ENCODE measurements around the gene MSI1.

The MSI1 gene

DNA sequence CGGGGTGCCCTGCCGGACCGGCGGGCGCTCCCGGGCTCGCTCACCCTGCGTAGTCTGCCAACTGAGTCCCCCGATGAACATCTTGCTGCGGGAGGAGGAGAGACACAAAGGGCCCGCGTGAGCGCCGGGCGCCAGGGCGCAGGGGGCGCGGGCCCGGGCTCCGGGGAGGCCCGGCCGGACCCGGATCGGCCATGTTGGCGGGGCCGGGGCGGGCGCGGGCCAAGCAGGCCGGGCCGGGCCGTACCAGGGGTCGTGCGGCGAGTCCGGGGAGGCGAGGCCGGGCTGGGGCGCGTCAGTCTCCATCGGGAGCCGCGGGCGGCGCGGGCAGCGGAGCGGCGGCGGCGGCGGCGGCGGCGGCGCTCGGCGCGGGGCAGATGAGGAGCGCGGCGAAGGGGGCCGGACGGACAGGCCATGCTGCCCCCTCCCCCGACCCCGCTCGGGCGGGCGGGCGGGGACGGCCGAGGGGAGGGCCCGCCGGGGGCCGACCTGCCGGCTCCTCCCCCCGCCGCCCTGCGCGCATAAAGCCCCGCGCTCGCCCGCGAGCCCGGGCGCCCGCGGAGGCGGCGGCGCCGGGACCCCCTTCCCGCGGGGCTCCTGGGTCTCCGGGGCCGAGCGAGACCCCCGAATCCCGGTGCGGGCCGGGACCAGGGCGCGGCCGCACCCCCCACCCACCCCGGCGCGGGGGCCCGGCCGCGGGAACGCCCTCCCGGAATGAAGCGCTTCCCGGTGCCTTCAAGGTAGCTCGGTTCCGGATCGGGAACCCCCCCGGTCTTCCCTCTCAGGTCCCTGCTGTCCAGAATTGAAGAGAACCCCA, at the start of gene MSI1:
Gene MSI1 (minus strand): TSS at position 376 of the 814 bp plus-strand sequence. CDS start 73 bp downstream, at position 303.
- DNase-seq: no peak

DNA sequence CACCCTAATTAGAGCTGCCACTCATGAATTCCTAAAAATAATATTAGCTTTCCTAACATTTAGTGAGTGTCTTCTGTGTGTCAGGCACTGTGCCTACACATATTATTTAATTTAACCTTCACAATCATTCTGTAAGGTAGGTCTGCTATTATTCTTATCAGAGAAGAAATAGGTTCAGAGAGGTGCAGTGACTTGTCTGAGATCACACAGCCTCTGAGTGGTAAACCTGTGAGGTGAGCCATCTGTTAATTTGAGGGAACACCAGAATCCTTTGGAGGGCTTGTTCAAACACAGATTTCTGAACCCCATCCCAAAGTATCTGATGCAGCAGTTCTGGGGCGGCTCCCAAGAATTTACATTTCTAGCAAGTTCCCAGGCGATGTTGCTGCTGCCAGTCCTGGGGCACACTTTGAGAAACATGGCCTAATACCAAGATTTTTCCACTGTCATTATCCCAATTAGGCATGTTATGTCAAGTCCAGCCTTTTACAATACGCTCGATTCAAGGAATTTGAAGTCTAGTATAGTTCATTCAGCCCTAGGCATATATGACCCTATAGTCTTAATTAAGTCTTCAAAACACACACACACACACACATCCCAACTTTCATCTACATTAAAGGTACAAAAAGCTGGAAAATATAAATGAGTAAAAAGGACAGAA, 49.1 kb upstream of the MSI1 start:
- no peak for DNase-seq

DNA sequence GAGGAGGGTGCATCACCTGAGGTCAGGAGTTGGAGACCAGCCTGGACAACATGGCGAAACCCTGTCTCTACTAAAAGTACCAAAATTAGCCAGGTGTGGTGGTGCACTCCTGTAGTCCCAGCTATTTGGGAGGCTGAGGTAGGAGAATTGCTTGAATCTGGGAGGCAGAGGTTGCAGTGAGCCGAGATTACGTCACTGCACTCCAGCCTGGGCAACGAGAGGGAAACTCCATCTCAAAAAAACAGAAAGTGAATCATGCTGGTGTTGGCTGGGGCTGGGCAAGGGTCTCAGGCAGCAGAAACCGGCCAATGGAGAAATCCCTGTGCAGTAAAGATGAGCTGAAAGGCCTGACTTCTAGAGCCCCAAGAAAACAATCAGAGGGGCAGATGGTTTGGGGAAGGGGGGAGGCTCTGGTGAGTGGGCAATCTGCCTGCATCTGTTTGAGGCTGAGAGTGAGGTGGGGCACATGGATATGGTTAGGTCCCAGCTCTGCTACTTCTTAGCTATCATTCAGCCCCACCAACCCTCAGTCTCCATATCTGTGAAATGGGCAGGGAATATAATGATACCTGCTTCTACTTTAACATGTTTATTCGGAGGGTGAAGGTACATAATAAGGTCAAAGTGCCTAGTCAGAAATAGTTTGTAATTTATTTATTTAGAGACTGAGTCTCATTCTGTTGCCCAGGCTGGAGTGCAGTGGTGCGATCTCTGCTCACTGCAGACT, 47.7 kb upstream of the MSI1 start:
- DNase-seq: no peak

DNA sequence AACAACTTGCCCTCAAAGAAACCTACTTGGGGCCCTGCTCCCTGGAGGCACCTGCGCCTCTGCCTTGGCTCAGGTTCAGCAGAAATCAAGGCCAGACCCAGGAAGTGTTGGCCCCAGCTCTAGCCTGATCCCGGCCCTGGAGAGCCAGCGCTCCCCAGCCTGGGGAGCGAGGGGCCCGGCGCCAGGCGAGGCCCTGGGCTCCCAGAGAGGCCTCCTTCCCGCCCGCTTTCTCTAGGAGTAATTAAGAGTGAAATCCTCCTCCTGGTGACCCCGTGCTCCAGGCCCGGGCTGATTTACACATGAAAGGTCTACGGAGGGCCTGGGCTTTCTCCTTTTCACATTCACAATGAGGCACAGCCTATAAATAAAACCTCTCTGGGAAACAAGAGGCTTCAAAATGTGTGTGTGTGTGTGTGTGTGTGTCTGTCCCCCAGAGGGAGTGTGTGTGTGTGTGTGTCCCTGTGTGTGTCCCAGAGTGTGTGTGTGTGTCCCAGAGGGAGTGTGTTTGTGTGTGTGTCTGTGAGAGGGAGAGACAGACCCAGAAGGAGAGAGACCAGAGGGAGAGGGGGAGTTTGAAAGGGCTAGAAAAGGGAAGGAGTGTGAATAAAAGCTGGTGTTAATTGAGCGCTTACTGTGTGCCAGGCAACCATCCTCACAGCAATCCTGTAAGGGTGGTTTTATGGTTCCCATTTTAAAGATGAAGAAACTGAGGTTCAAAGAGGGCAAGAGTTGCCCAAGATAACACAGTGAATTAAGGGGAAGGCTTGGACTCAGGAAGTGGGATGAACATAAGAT, 45.1 kb upstream of the MSI1 start:
- DNase-seq: no peak

DNA sequence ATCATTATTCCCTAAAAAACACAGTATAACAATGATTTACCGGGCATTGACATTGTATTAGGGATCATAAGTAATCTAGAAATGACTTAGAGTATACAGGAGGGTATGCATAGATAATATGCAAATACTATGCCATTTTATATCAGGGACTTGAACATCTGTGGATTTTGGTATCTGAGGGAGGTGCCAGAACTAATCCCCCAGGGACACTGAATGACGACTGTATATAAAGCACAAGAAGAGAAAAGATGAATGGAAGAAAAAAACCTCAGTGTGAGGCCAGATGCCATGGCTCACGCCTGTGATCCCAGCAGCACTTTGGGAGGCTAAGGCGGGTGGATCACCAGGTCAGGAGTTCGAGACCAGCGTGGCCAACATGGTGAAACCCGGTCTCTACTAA, 43.5 kb upstream of the MSI1 start:
- no peak for DNase-seq

DNA sequence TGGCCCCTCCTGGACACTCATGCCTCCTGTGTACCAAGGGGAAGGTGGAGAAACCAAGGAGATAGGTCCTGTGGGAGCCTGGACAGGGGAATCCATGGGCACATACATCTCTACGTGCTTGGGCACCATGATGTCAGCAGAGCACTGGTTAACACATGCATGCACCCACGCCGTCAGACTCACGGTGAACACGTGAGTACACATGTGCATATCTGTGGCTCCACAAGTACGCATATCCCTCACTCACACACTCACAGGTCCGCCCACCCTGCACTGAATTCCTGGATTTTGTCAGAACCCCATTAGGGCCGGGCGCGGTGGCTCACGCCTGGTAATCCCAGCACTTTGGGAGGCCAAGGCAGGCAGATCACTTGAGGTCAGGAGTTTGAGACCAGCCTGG, 39.8 kb upstream of the MSI1 start:
- DNase-seq: no peak

DNA sequence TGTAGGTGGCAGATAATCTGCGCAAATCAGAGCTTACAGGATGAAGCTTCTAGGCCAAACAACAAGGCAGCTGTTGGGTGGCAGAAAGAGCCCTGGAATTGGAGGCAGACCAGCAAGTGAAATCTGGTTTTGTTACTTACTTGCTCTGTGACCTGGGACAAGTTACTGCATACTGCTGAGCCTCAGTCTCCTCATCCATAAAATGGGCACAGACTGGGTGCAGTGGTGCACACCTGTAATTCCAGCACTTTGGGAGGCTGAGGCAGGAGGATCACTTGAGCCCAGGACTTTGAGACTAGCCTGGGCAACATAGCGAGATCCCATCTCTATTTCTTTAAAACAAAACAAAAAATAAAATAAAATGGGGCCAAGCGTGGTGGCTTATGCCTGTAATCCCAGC, 37.6 kb upstream of the MSI1 start:
- no peak for DNase-seq

DNA sequence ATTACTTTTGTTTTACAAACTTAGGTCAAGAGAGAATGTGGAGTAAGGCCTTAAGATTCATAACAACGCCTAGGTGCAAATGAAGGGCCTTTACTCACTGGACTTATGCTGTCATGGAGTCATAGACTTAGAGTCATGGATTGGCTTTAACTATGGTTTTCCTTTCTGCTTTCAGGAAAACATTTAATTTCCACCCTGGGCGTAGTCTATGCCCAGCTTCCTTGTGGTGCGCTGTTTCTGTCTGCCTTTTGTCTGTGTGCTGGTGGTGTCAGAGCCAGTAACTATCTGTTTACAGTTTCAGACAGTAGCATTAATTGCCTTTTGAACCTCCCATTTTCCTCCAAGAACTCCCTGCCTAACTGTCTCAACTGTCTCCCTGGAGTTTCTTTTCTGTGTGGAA, 37.1 kb upstream of the MSI1 start:
- no peak for DNase-seq

DNA sequence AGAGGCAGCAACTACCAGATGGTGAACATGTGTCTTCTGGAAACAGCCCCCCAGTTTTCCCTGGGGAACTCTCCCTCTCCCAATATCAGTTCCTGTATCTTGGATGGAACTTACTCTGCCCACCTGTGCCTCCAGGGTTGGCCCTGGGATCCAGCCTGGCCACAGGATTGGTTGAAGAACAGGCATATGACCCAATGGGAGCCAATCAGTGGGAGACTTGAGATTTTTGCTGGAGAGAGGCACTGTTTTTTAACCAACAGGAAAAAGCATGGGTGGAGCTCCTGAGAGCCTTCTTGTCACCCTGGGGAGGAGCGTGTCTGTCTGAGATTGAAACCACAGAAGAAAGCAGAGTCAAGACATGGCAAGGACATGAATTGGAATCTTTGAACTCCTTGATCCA, 35.3 kb upstream of the MSI1 start:
- DNase-seq: no peak

DNA sequence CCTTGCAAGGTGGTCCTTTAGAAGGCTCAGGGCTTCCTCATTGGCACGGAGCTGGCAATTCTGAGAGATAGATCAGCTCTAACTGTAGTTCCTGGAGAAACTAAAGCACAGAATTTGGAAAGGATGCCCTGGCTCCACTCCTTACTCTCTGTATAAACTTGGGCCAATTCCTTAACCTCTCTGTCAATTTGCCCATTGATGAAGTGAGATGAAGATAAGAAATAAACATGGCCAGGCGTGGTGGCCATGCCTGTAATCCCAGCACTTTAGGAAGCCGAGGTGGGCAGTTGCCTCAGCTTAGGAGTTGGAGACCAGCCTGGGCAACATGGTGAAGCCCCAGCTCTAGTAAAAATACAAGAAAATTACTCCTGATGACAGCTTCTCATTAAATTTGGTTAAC, 34.9 kb upstream of the MSI1 start:
- DNase-seq: no peak

DNA sequence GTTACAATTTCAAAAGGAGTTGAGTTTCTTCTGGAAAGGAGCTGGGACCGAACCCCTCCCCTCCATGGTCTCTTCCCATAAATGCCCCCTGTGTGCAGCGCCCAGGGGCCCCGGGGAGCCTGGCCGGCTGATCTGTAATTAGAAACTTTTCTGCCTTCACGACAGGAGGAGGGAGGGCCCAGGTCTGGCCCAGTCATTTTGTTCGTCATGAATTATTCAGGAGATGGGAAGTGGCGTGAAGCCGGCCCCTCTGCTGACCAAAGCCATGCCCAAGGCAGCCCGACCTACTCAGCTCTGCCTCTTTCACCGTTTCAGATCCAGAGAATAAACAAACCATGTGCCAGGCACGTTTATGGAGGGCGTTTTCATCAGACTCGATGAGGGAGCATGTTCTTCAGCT, 33.3 kb upstream of the MSI1 start:
- DNase-seq: no peak

DNA sequence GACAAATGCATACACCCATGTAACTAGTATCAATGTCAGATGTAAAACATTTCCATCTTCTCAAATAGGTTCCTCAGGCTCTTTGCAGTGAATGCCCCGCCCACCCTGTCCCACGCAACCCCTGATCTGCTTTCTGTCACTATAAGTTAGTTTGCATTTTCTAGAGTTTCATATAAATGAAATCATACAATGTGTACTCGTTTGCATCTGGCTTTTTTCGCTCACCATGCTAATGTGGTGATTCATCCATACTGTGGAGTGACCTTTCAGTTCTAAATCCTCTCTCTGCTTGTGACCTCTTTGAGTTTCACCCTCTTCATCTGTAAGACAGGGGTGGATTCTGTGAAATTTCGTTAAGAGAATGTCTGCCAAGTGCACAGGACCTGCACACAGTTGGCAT, 30.6 kb upstream of the MSI1 start:
- DNase-seq: peak; percentile 48

DNA sequence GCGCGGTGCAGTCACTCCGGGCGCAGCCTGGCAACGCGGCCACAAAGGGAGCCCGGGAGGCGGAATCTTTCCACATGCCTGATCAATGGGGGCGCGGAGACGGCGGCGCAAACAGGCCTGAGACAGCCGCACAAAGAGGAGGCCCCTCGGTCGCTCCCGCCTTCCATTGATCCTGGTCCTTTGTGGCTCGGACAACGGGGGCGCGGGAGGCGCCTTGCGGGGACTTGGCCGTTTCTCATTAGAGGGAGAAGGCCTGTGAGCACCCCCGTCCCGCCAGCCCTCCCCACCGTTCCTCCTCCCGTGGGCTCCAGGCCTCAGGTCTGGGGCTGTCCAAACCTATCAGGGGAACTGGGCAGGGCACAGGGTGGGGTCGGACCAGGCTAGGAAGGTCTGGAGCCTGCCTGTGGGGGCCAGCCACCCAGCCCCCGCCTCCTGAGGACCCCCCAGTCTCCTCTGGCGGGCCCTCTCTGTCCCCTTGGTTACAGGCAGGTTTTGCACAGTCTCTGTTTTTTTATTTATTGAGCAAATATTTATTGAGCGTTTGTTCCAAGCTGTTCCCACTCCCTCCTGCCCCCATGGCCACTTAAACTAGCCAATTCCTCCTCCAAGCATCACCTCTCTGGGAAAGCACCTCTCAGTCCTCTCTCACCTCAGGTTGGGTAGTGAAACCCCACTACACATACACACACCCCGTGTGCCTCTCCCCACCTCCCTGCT, 29.0 kb upstream of the MSI1 start:
- DNase-seq: no peak

DNA sequence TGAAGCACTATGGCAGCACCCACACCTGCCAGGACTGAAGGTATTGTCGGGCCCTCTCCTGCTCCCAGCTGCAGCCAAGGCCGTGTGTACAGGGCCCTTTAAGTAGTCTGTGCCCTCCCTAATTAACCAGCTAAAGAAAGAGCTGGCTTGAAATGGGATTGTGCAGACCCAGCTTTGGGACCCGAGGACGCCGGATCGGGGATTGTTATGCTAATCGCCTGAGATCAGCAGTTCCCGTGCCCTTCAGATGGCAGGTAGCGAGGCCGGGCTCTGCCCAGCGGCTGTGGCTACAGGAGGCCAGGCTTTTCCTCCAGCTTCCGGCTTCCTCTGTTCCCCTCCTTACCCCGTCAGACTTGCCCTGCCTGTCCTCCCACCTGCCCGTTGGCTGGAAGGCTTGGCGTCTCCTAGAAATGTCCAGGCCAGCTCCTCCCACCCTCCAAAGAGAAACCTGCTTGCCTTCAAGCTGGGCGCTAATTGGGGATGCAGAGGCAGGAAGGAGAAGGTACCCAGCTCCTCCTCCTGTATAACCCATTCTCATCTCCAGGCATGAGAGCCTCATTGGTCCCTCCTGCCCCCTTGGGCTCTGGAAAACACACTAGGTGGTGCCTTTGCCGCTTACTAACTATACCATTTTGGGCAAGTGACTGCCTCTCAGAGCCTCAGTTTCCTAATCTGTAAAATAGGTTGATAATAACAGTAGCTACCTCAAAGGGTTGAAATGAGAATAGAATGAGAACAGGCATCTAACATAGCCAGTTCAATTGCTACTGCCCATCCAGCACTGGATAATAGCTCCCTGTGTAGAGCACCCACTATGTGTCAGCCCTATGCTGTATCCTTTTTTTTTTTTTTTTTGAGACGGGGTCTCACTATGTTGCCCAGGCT, 25.8 kb upstream of the MSI1 start:
- no peak for DNase-seq

DNA sequence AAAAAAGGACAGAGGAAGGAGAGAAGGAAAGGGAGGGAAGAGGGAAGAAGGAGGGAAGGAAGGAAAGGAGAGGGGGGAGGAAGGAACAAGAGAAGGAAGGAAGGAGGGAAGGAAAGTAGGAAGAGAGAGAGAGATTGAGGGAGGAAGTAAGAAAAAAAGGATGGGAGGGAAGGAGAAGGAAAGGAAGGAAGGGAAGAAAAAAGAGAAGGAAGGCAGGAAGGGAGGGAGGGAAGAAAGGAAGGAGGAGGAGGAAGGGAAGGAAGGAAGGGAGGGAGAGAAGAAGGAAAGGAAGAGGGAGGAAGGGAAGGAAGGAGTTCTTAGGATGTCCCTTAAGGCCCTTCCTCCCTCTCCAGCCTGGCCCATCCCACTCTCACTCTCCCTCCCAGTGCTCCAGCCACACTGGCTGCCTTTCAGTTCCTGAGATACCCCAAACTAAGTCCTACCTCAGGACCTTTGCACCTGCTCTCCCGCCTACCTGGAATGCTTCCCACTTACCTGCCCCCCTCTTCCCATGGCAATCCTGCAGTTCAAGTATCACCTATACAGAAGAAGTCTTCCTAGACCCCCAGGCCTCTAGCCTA, 21.7 kb upstream of the MSI1 start:
- no peak for DNase-seq

DNA sequence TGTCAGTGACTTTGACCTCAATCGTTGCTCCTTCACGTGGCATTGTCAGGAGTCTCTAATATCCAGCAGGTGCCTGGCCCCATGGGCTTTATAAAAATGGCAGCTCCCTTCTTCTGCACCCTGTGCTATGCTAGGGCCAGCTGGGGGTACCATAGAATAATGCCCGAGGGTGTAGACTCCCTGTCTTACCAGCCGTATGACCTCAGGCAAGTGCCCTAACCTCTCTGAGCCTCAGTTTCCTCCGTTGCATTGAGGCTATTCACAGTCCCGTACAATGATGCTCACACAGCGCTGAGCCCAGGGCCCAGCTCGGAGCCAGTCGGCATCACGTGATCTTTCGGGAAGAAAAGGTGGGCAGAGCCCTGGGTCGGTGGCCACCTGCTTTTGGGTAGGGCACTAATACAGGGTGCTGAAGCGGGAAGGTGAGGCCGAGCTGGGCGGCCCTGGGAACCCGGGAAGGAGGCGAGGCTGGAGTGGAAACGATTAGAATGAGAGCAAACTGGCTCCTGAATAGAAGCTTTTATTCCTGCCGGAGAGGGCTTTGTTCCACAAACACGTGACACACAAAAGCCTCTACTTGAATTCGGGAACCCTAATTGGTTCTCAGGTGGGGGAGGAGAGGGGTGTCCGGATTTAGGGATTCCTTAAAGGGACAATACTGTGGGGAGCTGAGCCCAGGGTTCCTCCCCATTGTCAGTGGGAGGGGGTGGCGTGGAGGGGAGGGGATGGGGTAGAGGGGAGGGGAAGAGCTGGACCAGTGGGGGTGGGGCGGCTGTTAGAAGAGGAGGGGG, 19.9 kb upstream of the MSI1 start:
- DNase-seq: no peak

DNA sequence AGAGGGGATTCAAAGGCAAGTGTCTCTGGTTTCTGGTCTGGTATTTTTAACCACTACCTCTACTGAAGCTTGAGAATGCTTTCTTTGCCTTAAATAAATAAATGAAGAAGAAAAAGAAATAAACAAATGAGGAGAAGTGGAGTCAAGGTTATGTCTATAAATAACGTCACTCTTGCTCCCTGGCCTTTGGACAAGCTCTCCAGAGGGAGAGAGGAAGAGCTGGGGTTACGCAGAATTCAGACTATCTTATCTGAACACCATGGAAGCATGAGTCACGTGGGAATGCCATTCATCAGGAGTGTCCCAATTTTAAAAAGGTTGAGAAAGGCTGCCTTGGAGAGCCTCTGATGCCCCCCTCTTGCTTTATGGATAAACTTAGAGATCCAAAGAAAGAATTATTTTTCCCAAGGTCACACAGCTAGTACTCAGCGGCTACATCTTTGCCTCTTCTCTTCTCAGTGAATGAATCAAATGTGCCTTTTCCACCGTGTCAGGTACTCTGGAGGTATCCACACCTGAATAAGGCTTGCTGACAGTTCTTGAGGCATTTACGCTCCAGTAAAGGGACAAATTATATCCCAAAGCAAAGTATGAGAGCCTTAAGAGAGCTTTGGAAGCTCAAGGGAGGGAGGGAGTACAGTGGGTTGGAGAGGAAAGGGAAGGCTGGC, 12.9 kb upstream of the MSI1 start:
- no peak for DNase-seq

DNA sequence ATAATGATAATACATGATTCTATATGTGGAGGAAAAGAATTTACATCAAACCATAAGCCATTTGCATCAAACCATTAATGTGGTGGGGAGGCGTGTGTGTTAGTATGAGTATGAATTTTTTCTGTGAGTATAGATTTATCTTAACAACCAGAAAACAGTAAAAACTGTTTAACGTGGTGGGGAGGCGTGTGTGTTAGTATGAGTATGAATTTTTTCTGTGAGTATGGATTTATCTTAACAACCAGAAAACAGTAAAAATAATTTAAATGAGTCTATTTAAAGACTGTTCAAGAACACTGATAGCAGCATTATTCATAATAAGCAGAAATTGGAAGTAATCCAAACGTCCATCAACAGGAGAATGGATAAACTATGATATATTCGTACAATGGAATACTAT, 9.1 kb upstream of the MSI1 start:
- no peak for DNase-seq

DNA sequence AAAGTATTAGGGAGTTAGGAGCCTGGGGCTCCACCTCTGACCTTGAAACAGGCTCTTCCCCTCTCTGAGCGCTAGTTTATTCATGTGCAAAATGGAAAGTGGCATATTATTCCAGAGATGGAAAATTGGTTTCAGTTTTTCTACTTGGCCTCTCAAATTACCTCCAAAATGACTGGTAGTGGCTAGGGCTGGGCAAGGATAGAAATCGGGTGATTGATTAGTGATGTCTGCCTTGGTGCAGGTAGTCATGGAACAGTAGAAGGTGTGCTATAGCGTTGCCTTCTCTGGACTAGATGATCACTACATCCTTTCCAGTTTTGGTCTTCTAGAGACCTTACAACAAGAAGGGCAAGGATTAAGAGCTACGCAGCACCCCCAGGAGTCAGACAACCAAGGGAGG, 8.6 kb upstream of the MSI1 start:
- no peak for DNase-seq
